Activated naive CD8-positive, alpha-beta T cell treated with anti-CD3 and anti-CD28 coated beads, Interleukin-2, amount 10 ng/mL, durations not matched to agents 7 days and 5 days (primary cell): ENCODE data around the gene DGKI. TPM values are rescaled to one million over a fixed set of nuclear protein-coding genes. Genes with fewer than 3 reads are reported as not detected.

Experiments
- ATAC-seq: fragments of 150-1000 bp; cut with Tn5 transposase; one replicate; pipeline ENCODE4 v1.10.0; 2021; ENCODE audit warnings: low read depth, moderate library complexity
- POLR2A ChIA-PET: fragments of 350-600 bp; sonication (Branson Sonifier 250); formaldehyde crosslinking; loops from one replicate; lab custom pipeline; 2021; ENCODE audit warnings: antibody characterized with exemption; lab: Charles Lee
- DNase-seq: peaks from one replicate; pipeline ENCODE4 v3.0.0; 2021
- H3K27ac Mint-ChIP-seq: one replicate; pipeline ENCODE4 v1.8.0; 2022; ENCODE audit warnings: mild to moderate bottlenecking, mixed read lengths
- H3K27me3 Mint-ChIP-seq: one replicate; pipeline ENCODE4 v1.8.0; 2022; ENCODE audit warnings: mild to moderate bottlenecking, moderate library complexity, mixed read lengths
- H3K36me3 Mint-ChIP-seq: one replicate; pipeline ENCODE4 v1.8.0; 2021; ENCODE audit warnings: mild to moderate bottlenecking, mixed read lengths
- H3K4me1 Mint-ChIP-seq: one replicate; pipeline ENCODE4 v1.8.0; 2021; ENCODE audit warnings: mixed read lengths
- H3K4me3 Mint-ChIP-seq: one replicate; pipeline ENCODE4 v1.8.0; 2022; ENCODE audit warnings: mild to moderate bottlenecking, moderate library complexity, mixed read lengths
- H3K9me3 Mint-ChIP-seq: one replicate; pipeline ENCODE4 v1.8.0; 2021; ENCODE audit warnings: mixed read lengths
- total RNA-seq, 2 experiments: library from RNA; stranded (reverse); gene quantifications; one replicate each; pipeline ENCODE4 v1.2.3, GENCODE V29; 2021

DGKI gene
- total RNA-seq, 2 experiments from 2014 or later = not detected

- Mint-ChIP-seq H3K27ac (no peak overlapping the region), H3K4me3 (no peak overlapping the region), H3K4me1 (no peaks in the 10 kb centered on the region), H3K36me3 (no peaks in the 10 kb centered on the region), H3K9me3 (no peaks in the 10 kb centered on the region), H3K27me3 (peaks cover 6% of the 10 kb centered on the region)
- ATAC-seq (no peak), DNase-seq (no peak)
- POLR2A ChIA-PET = no interaction called here
These were observed 245.1 kb downstream of the DGKI start for GRCh38 chr7:137601642-137602041.

- no peak for ATAC-seq
- Mint-ChIP-seq H3K36me3 (no peaks in the 10 kb centered on the region), H3K27ac (no peak overlapping the region), H3K4me3 (no peak overlapping the region), H3K9me3 (no peaks in the 10 kb centered on the region), H3K27me3 (peaks cover 5% of the 10 kb centered on the region), H3K4me1 (no peaks in the 10 kb centered on the region)
- POLR2A ChIA-PET = no interaction called here
- DNase-seq = no peak
These were observed 248.9 kb downstream of the DGKI start for GRCh38 chr7:137597856-137598255.

- Mint-ChIP-seq H3K9me3 (no peaks in the 10 kb centered on the region), H3K36me3 (no peaks in the 10 kb centered on the region), H3K27ac (no peak overlapping the region), H3K27me3 (peaks cover 5% of the 10 kb centered on the region), H3K4me3 (no peak overlapping the region), H3K4me1 (no peaks in the 10 kb centered on the region)
- DNase-seq (no peak), ATAC-seq (no peak)
- POLR2A ChIA-PET = no interaction called here
These were observed 253.6 kb downstream of the DGKI start for GRCh38 chr7:137593115-137593711.

GRCh38 chr7:137592232-137592896 lies 254.4 kb downstream of the DGKI start:
- Mint-ChIP-seq H3K4me3 (no peak overlapping the region), H3K4me1 (no peaks in the 10 kb centered on the region), H3K36me3 (no peaks in the 10 kb centered on the region), H3K27me3 (peaks cover 3% of the 10 kb centered on the region), H3K27ac (no peak overlapping the region), H3K9me3 (no peaks in the 10 kb centered on the region)
- DNase-seq (no peak), ATAC-seq (no peak)
- POLR2A ChIA-PET = no interaction called here

- no peaks in the 10 kb centered on the region for H3K4me1 Mint-ChIP-seq
- peaks cover 3% of the 10 kb centered on the region for H3K27me3 Mint-ChIP-seq
- DNase-seq (no peak), ATAC-seq (no peak)
- no peak overlapping the region for H3K4me3 Mint-ChIP-seq
- no peak overlapping the region for H3K27ac Mint-ChIP-seq
- H3K36me3 Mint-ChIP-seq = no peaks in the 10 kb centered on the region
- no peaks in the 10 kb centered on the region for H3K9me3 Mint-ChIP-seq
- POLR2A ChIA-PET = no interaction called here
These were observed 255.3 kb downstream of the DGKI start for GRCh38 chr7:137591421-137591837.

- Mint-ChIP-seq H3K36me3 (no peaks in the 10 kb centered on the region), H3K4me3 (no peak overlapping the region), H3K9me3 (no peaks in the 10 kb centered on the region), H3K27me3 (no peaks in the 10 kb centered on the region), H3K27ac (no peak overlapping the region), H3K4me1 (no peaks in the 10 kb centered on the region)
- ATAC-seq (no peak), DNase-seq (no peak)
- POLR2A ChIA-PET = no interaction called here
These were observed 255.9 kb downstream of the DGKI start for GRCh38 chr7:137590756-137591305.

- POLR2A ChIA-PET = no interaction called here
- H3K4me1 Mint-ChIP-seq = no peaks in the 10 kb centered on the region
- no peaks in the 10 kb centered on the region for H3K9me3 Mint-ChIP-seq
- DNase-seq = no peak
- no peak for ATAC-seq
- H3K27ac Mint-ChIP-seq = no peak overlapping the region
- H3K36me3 Mint-ChIP-seq = no peaks in the 10 kb centered on the region
- no peaks in the 10 kb centered on the region for H3K27me3 Mint-ChIP-seq
- H3K4me3 Mint-ChIP-seq = no peak overlapping the region
These were observed 256.6 kb downstream of the DGKI start for GRCh38 chr7:137590071-137590755.

GRCh38 chr7:137587326-137587725 lies 259.4 kb downstream of the DGKI start:
- POLR2A ChIA-PET = no interaction called here
- H3K9me3 Mint-ChIP-seq = no peaks in the 10 kb centered on the region
- no peak for ATAC-seq
- no peak overlapping the region for H3K27ac Mint-ChIP-seq
- no peaks in the 10 kb centered on the region for H3K36me3 Mint-ChIP-seq
- no peak overlapping the region for H3K4me3 Mint-ChIP-seq
- H3K4me1 Mint-ChIP-seq = no peaks in the 10 kb centered on the region
- no peaks in the 10 kb centered on the region for H3K27me3 Mint-ChIP-seq
- DNase-seq = no peak

GRCh38 chr7:137585591-137585990 lies 261.2 kb downstream of the DGKI start:
- Mint-ChIP-seq H3K27me3 (no peaks in the 10 kb centered on the region), H3K36me3 (no peaks in the 10 kb centered on the region), H3K4me3 (no peak overlapping the region), H3K9me3 (no peaks in the 10 kb centered on the region), H3K4me1 (no peaks in the 10 kb centered on the region), H3K27ac (no peak overlapping the region)
- ATAC-seq (no peak), DNase-seq (no peak)
- POLR2A ChIA-PET = no interaction called here

GRCh38 chr7:137583172-137583571 lies 263.6 kb downstream of the DGKI start:
- POLR2A ChIA-PET = interaction anchor here (0.5 kb wide), 1 partner anchor 467 kb away, joined by 4 read pairs; no protein-coding TSS in a partner anchor
- ATAC-seq (no peak), DNase-seq (no peak)
- no peaks in the 10 kb centered on the region for H3K9me3 Mint-ChIP-seq
- no peaks in the 10 kb centered on the region for H3K27me3 Mint-ChIP-seq
- no peak overlapping the region for H3K27ac Mint-ChIP-seq
- no peaks in the 10 kb centered on the region for H3K36me3 Mint-ChIP-seq
- no peaks in the 10 kb centered on the region for H3K4me1 Mint-ChIP-seq
- H3K4me3 Mint-ChIP-seq = no peak overlapping the region

- no peaks in the 10 kb centered on the region for H3K4me1 Mint-ChIP-seq
- H3K27ac Mint-ChIP-seq = no peak overlapping the region
- no peaks in the 10 kb centered on the region for H3K27me3 Mint-ChIP-seq
- no peak for DNase-seq
- POLR2A ChIA-PET = no interaction called here
- H3K36me3 Mint-ChIP-seq = no peaks in the 10 kb centered on the region
- no peak for ATAC-seq
- H3K4me3 Mint-ChIP-seq = no peak overlapping the region
- no peaks in the 10 kb centered on the region for H3K9me3 Mint-ChIP-seq
These were observed 266.7 kb downstream of the DGKI start for GRCh38 chr7:137579913-137580640.

GRCh38 chr7:137578541-137578940 lies 268.2 kb downstream of the DGKI start:
- Mint-ChIP-seq H3K36me3 (no peaks in the 10 kb centered on the region), H3K4me3 (no peak overlapping the region), H3K27ac (no peak overlapping the region), H3K9me3 (no peaks in the 10 kb centered on the region), H3K27me3 (no peaks in the 10 kb centered on the region), H3K4me1 (no peaks in the 10 kb centered on the region)
- POLR2A ChIA-PET = no interaction called here
- no peak for ATAC-seq
- no peak for DNase-seq

- Mint-ChIP-seq H3K9me3 (no peaks in the 10 kb centered on the region), H3K4me1 (no peaks in the 10 kb centered on the region), H3K27ac (no peak overlapping the region), H3K4me3 (no peak overlapping the region), H3K27me3 (no peaks in the 10 kb centered on the region), H3K36me3 (no peaks in the 10 kb centered on the region)
- POLR2A ChIA-PET = no interaction called here
- DNase-seq = no peak
- ATAC-seq = no peak
These were observed 269.6 kb downstream of the DGKI start for GRCh38 chr7:137577184-137577583.
